Occipital lobe (tissue), 2 donors: ENCODE data around the gene TCFL5. TPM values are rescaled to one million over a fixed set of nuclear protein-coding genes. Genes with fewer than 3 reads are reported as not detected.
A peak's percentile ranks its signal among the peaks of the same experiment; 100 is the strongest.
"Not testable (repeated sequence)": the region's sequence is repeated elsewhere in the genome, so short reads cannot be mapped to it uniquely, and the experiment has no call there.

ENCODE experiments used
- DNase-seq: peaks from one replicate; lab custom pipeline; 2025; lab: John Stamatoyannopoulos, UW
- total RNA-seq: library from RNA; depleted of rRNA; stranded (reverse); fragments of >200 nt; gene quantifications from one replicate; pipeline ENCODE4 v1.2.3, GENCODE V29; 2014

Gene TCFL5
- total RNA-seq, 1 donor from 2014 or later: 12.3 TPM

DNA sequence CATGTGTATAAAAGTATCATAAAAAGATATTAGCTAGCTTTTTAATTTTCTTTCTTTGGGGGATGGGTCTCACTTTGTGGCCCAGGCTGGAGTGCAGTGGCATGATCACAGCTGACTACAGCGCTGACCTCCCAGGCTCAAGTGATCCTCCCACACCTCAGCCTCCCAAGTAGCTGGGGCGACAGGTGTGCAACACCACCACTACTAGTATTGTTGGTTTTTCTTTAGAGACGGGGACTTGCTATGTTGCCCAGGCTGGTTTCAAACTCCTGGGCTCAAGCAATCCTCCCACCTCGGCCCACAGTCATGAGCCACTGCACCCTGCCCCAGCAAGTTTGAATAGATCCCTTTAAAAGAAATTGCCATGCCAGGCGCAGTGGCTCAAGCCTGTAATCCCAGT, 6.5 kb downstream of the TCFL5 start:
- DNase-seq: no peak

DNA sequence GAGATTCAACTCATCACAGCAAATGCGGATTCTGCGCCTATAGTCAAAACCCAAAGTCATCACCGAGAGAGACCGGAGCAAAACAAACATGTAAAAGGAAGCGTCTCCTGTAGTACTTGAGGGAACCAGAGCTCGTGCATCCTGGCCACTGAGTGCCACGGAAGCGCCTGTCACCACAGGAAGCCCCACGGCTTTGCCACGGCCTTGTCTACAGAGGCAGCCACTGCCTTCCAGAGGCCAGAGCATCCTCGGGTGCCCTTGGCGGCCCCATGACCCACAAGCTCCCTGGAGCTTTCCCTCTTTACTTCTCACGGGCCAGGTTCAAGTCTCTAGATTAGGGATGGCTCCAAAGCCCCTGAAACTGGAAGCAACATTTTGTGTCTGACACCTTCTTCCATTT, 7.5 kb downstream of the TCFL5 start:
- DNase-seq: no peak

DNA sequence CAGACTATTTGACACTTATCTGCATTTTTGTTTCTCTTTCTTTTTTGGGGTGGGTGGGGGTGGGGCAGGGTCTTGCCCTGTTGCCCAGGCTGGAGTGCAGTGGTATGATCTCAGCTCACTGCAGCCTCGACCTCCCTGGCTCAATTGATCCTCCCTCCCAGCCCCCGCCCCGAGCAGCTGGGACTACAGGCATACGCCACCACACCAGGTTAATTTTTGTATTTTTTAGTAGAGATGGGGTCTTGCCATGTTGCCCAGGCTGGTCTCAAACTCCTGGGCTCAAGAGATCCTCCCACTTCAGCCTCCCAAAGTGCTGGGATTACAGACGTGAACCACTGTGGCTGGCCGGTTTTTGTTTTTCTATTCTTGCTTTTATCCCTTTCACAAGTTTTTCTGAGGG, 8.3 kb downstream of the TCFL5 start:
- DNase-seq: not testable (repeated sequence)

DNA sequence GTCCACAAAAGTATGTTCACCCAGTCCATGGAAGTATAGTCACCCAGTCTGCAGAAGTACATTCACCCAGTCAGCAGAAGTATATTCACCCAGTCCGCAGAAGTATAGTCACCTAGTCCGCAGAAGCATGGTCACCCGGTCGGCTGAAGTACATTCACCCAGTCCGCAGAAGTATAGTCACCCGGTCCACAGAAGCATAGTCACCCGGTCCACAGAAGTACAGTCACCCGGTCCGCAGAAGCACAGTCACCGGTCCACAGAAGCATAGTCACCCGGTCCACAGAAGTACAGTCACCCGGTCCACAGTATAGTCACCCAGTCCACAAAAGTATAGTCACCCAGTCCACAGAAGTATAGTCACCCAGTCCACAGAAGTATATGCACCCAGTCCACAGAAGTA, 8.8 kb downstream of the TCFL5 start:
- DNase-seq: no peak

DNA sequence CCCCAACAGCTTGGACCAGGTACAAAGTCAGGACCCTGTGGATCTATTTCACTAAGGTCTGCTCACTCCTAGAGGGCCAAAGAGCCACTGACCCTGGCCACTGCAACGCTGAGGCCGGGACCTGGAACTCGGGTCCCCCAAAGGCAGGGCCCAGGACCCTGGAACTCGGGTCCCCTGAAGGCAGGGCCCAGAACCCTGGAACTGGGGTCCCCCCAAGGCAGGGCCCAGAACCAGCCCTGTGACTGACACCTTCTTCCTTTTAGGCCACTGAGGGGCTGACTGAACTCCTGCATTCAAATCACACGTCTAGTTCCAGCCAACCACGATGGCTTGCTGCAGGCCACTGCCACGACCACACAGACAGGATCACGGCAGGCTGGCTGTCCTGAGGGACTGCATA, 9.4 kb downstream of the TCFL5 start:
- DNase-seq: no peak

DNA sequence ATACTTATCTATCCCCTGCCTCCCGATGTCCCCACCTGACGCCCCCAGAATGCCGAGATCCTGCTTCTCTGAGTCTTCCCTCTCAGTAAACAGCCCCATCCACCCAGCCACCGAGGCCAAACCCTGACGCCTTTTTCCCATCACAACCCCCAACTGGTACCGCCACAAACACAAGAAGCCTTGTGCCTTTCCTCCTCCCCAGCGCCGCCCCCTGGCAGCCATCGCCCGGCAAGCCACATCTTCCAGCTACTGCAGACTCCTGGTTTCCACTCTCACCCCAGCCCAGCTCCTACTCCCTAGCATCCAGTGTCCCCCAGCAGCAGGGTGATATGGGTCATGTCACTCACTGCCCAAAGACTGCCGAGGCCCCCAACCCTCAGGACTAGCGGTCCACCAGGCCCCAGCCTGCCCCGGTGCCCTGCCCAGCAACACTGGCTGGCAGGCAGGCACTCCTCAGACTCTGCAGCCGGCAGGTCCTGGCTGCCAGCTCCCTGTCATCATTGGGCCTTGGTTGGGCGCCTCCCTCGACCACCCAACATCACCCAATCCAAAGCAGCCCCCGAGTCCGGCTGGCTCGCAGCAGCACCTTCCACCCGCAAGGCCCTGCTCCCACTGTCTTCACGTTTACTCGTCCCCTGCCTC, 11.2 kb downstream of the TCFL5 start:
- peak; percentile 64 for DNase-seq

- DNase-seq: no peak
Observed at GRCh38 chr20:62849431-62849830, 12.2 kb downstream of the TCFL5 start.

GRCh38 chr20:62848917-62849316, 12.7 kb downstream of the TCFL5 start:
- not testable (repeated sequence) for DNase-seq

DNA sequence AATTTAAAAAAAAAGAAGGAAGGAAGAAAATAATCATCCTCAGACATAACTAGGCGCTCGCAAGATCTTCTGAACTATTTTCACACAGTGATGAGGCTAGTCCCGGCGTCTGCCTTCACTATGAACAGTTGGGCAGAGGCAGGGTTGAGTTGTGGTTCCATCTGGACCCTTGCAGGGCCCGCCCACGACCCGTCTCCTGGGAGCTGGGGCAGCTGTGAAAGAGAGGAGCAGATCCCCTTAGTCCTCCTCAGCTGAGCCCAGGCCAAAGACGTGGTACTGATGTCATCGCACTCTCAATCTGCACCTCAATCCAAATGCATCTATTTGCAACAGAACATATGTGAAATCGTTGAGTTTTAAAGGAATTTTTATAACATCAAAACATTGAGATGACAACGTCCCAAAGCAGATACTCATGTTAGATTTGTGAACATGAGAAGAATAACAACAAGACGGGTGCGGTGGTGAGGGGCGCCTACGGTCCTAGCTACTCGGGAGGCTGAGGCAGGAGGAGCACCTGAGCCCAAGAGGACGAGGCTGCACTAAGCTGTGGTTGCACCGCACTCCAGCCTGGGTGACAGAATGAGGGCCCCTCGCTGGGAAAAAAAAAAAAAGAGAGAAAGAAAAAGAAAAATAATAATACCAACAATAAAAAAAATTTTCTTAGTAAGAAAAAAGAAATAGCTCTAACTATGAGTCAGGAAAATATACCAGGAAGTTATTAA, 15.3 kb downstream of the TCFL5 start:
- DNase-seq: peak; percentile 56

- no peak for DNase-seq
Observed at GRCh38 chr20:62845416-62846160, 16.0 kb downstream of the TCFL5 start.

DNA sequence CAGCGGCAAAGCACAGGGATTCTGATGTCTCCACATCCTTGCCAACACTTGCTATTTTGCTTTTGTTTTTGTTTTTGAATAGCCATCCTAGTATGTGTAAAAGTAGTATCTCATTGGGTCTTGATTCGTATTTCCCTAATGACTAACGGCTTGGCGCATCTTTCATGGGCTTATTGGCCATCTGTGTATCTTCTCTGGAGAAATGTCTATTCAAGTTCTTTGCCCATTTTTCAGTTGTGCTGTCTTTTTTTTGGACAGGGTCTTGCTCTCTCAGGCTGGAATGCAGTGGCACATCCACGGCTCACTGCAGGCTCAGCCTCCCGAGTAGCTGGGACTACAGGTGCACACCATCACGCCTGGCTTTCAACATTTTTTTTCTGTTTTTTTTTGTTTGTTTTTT, 17.4 kb downstream of the TCFL5 start:
- DNase-seq: no peak

DNA sequence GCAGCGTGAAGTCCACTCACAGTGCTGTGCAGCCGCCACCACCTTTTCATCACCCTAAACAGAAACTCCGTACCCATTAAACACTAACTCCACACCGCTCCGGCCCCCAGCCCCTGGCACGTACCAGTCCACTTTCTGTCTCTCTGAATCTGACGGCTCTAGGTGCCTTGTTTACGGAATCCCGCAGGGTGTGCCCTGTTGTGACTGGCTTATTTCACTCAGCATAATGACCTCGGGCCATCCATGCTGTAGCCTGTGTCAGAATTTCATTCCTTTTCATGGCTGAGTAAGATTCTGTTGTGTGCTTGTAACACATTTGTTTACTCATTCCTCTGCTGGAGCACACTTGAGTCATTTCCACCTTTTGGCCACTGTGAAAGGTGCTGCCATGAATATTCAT, 18.0 kb downstream of the TCFL5 start:
- no peak for DNase-seq

- DNase-seq: no peak
Observed at GRCh38 chr20:62841705-62842212, 19.9 kb downstream of the TCFL5 start.

- DNase-seq: no peak
Observed at GRCh38 chr20:62840244-62841197, 21.1 kb downstream of the TCFL5 start.

GRCh38 chr20:62839816-62840215, 21.8 kb downstream of the TCFL5 start:
- DNase-seq: no peak

DNA sequence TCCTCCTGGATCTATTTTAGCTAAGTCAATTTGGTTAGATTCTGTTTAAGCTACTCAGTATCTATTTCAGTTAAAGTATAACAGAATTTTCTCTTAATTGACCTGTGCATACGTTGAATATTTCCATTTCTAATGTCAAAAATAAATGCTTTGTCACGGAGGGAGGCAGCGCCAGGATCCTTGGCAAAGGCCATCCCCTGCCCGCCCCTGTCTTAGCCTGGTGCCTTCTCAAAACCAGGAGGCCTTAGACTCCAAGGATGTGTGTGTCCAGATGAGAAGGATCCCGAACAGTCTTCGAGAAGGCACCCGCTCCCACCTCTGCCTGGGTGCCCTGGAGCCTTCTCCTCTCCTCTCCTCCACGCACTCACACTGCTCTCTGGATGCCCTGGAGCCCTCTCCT, 22.4 kb downstream of the TCFL5 start:
- no peak for DNase-seq

DNA sequence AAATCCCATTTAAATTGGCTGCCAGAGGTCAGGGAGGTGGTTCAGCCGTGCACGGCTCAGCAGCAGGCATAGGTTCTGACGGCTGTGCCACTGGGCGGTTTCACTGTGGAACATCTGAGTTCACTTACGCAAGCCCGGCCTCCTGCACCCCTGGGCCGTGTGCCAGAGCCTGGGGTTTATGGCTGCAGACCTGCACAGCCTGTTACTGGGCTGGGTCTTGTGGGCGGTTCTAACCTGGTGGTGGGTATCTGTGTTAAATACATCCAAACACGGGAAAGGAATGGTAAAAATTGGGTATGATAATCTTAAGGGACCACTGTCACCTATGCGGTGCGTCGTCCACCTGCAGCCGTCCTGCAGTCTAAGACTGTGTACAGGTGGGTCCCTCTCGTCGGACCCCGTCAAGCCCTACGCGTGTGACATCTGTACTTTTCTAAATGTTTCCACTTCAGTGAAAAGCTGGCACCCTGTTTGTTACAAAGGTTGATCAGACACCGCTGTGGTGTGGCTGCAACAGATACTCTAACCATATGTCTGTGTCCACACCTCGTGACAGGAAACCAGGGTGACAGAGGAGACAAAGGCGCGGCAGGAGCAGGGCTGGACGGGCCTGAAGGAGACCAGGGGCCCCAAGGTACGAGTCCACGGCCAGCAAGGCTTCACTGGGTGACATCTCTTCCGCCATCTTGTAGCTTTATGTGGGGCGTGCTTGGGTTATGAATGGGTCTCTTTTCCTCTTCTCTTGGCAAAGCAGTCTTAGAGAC, 23.3 kb downstream of the TCFL5 start:
- DNase-seq: no peak

- no peak for DNase-seq
Observed at GRCh38 chr20:62837790-62838127, 23.9 kb downstream of the TCFL5 start.

DNA sequence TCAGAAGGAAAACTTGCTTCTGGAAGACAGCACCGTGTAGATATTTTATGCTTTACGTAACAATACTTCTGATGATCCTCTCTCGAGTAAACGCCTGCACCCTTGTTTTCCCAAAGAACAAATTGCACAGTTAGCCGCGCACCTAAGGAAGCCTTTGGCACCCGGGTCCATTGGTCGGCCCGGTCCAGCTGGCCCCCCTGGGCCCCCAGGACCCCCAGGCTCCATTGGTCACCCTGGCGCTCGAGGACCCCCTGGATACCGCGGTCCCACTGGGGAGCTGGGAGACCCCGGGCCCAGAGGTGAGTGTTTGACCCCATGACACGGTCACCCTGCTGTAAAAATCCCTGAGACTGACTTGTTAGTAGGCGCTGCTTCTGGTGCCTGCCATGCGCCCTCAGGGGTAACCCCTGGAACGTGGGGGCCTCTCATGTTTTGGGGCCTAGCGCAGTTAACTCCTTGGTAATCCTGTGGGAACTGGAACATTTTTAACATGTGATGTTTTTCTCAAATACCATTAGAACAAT, 24.6 kb downstream of the TCFL5 start:
- no peak for DNase-seq
